Neural progenitor cell (in vitro differentiated cells): ENCODE measurements around the gene PRPSAP1. TPM values are rescaled to one million over a fixed set of nuclear protein-coding genes. Genes with fewer than 3 reads are reported as not detected.

ENCODE experiments used
- DNase-seq: peaks from one replicate; pipeline ENCODE4 v3.0.0-alpha.2; 2016; ENCODE audit warnings: low spot score
- H2AFZ ChIP-seq: fragments of 200-600 bp; sonication (generic); replicated peaks from 2 replicates; pipeline ENCODE4 v1.6.1; 2016; ENCODE audit warnings: antibody characterized with exemption
- H3F3A ChIP-seq: fragments of 200-600 bp; sonication (generic); 2 replicates; pipeline ENCODE4 v1.6.1; 2016; ENCODE audit warnings: antibody characterized with exemption, low read depth
- H3K27ac ChIP-seq: fragments of 200-600 bp; sonication (generic); 2 replicates; pipeline ENCODE4 v1.5.1; 2016; ENCODE audit warnings: mild to moderate bottlenecking
- H3K27me3 ChIP-seq: fragments of 200-600 bp; sonication (generic); 2 replicates; pipeline ENCODE4 v1.6.1; 2016; ENCODE audit warnings: mild to moderate bottlenecking, moderate library complexity
- H3K36me3 ChIP-seq: fragments of 200-600 bp; sonication (generic); 2 replicates; pipeline ENCODE4 v1.5.1; 2016
- H3K4me1 ChIP-seq: fragments of 200-600 bp; sonication (generic); 2 replicates; pipeline ENCODE4 v1.6.1; 2016; ENCODE audit warnings: mixed run types
- H3K4me2 ChIP-seq: fragments of 200-600 bp; sonication (generic); 2 replicates; pipeline ENCODE4 v1.6.1; 2016
- H3K4me3 ChIP-seq: fragments of 200-600 bp; sonication (generic); 2 replicates; pipeline ENCODE4 v1.5.1; 2016
- H3K79me2 ChIP-seq: fragments of 200-600 bp; sonication (generic); 2 replicates; pipeline ENCODE4 v1.6.1; 2016; ENCODE audit warnings: low read depth
- H3K9ac ChIP-seq: fragments of 200-600 bp; sonication (generic); 2 replicates; pipeline ENCODE4 v1.6.1; 2016
- H3K9me3 ChIP-seq: fragments of 200-600 bp; sonication (generic); 2 replicates; pipeline ENCODE4 v1.5.1; 2016; ENCODE audit warnings: low read depth
- H4K20me1 ChIP-seq: fragments of 200-600 bp; sonication (generic); 2 replicates; pipeline ENCODE4 v1.6.1; 2016; ENCODE audit warnings: low read depth
- H3K27ac Mint-ChIP-seq: 3 replicates; pipeline ENCODE4 v1.8.0; 2021; ENCODE audit warnings: mixed read lengths
- H3K27me3 Mint-ChIP-seq: 2 replicates; pipeline ENCODE4 v1.8.0; 2022; ENCODE audit warnings: low read depth, mild to moderate bottlenecking, inconsistent platforms, moderate library complexity, mixed read lengths; ENCODE audit not compliant: insufficient read depth
- H3K36me3 Mint-ChIP-seq: 3 replicates; pipeline ENCODE4 v1.8.0; 2021; ENCODE audit warnings: mixed read lengths
- H3K4me1 Mint-ChIP-seq: 3 replicates; pipeline ENCODE4 v1.8.0; 2021; ENCODE audit warnings: mixed read lengths
- H3K4me3 Mint-ChIP-seq: 3 replicates; pipeline ENCODE4 v1.8.0; 2021; ENCODE audit warnings: mild to moderate bottlenecking, moderate library complexity, mixed read lengths
- H3K9me3 Mint-ChIP-seq: 3 replicates; pipeline ENCODE4 v1.8.0; 2020; ENCODE audit warnings: mixed read lengths
- CTCF ChIP-seq: fragments of 200-600 bp; sonication (generic); IDR thresholded peaks from 2 replicates; pipeline ENCODE4 v1.5.1; 2017; ENCODE audit warnings: antibody characterized with exemption, mild to moderate bottlenecking
- EZH2 ChIP-seq: fragments of 200-600 bp; sonication (generic); IDR thresholded peaks from 2 replicates; pipeline ENCODE4 v1.6.1; 2017; ENCODE audit warnings: antibody characterized with exemption, mild to moderate bottlenecking, moderate library complexity
- EZH2phosphoT487 ChIP-seq: fragments of 200-600 bp; sonication (generic); IDR thresholded peaks from 2 replicates; pipeline ENCODE4 v1.6.1; 2017; ENCODE audit warnings: antibody characterized with exemption
- total RNA-seq: library from RNA; depleted of rRNA; stranded (reverse); fragments of >200 nt; gene quantifications from 2 replicates; pipeline ENCODE4 v1.2.3, GENCODE V29; 2015; ENCODE audit warnings: low replicate concordance

The PRPSAP1 gene
- total RNA-seq, 1 donor from 2014 or later = 89.7 TPM

- Histone ChIP-seq H3K9me3 (no peaks in the 10 kb centered on the region), H3K36me3 (no peaks in the 10 kb centered on the region), H3F3A (peaks cover 44% of the 10 kb centered on the region), H3K9ac (no peak overlapping the region), H3K4me3 (peak overlapping the region; percentile 67), H2AFZ (no peak overlapping the region), H4K20me1 (peaks cover 14% of the 10 kb centered on the region), H3K27me3 (peaks cover 49% of the 10 kb centered on the region), H3K79me2 (no peaks in the 10 kb centered on the region), H3K27ac (no peak overlapping the region), H3K4me2 (peak overlapping the region; percentile 82), H3K4me1 (peaks cover 16% of the 10 kb centered on the region)
- peak overlapping the region; percentile 83 for H3K4me3 Mint-ChIP-seq
- H3K36me3 Mint-ChIP-seq = peaks cover 6% of the 10 kb centered on the region
- TF ChIP-seq EZH2 (no peak), EZH2phosphoT487 (no peak), CTCF (peak; percentile 79)
- peak; percentile 84 for DNase-seq
- H3K27ac Mint-ChIP-seq = peak overlapping the region; percentile 18
- peaks cover 10% of the 10 kb centered on the region for H3K27me3 Mint-ChIP-seq
- H3K9me3 Mint-ChIP-seq = no peaks in the 10 kb centered on the region
- H3K4me1 Mint-ChIP-seq = peaks cover 36% of the 10 kb centered on the region
These were observed 32.4 kb upstream of the PRPSAP1 start for GRCh38 chr17:76385892-76386786.

GRCh38 chr17:76384987-76385891 is 31.5 kb upstream of the PRPSAP1 start:
- Mint-ChIP-seq H3K9me3 (no peaks in the 10 kb centered on the region), H3K27ac (no peak overlapping the region), H3K27me3 (peaks cover 13% of the 10 kb centered on the region), H3K36me3 (peaks cover 5% of the 10 kb centered on the region), H3K4me1 (peaks cover 43% of the 10 kb centered on the region), H3K4me3 (peak overlapping the region; percentile 83)
- Histone ChIP-seq H3F3A (peaks cover 48% of the 10 kb centered on the region), H3K9ac (no peak overlapping the region), H3K4me3 (peak overlapping the region; percentile 67), H3K27me3 (peaks cover 49% of the 10 kb centered on the region), H3K4me2 (peak overlapping the region; percentile 82), H3K27ac (no peak overlapping the region), H3K79me2 (no peaks in the 10 kb centered on the region), H3K4me1 (peaks cover 22% of the 10 kb centered on the region), H3K9me3 (no peaks in the 10 kb centered on the region), H3K36me3 (no peaks in the 10 kb centered on the region), H4K20me1 (peaks cover 14% of the 10 kb centered on the region), H2AFZ (peak overlapping the region; percentile 75)
- peak; percentile 98 for TF ChIP-seq EZH2
- TF ChIP-seq EZH2phosphoT487 = peak; percentile 86
- TF ChIP-seq CTCF = no peak
- peak; percentile 47 for DNase-seq

- Histone ChIP-seq H3K27ac (no peak within 1 kb of the TSS), H3K4me2 (peak within 1 kb of the TSS; percentile 82), H3K4me3 (peak within 1 kb of the TSS; percentile 67), H3K36me3 (no peaks in the 10 kb centered on the region), H3K27me3 (peaks cover 49% of the 10 kb centered on the region), H3K9me3 (no peaks in the 10 kb centered on the region), H3K4me1 (peaks cover 22% of the 10 kb centered on the region), H3K79me2 (no peaks in the 10 kb centered on the region), H4K20me1 (peaks cover 7% of the 10 kb centered on the region), H2AFZ (peak within 1 kb of the TSS; percentile 81), H3F3A (peaks cover 52% of the 10 kb centered on the region), H3K9ac (no peak within 1 kb of the TSS)
- peaks cover 13% of the 10 kb centered on the region for H3K27me3 Mint-ChIP-seq
- peak within 1 kb of the TSS; percentile 99 for H3K4me3 Mint-ChIP-seq
- H3K36me3 Mint-ChIP-seq = peaks cover 7% of the 10 kb centered on the region
- no peak for TF ChIP-seq EZH2
- TF ChIP-seq CTCF = no peak
- TF ChIP-seq EZH2phosphoT487 = no peak
- peak; percentile 90 for DNase-seq
- peak within 1 kb of the TSS; percentile 97 for H3K27ac Mint-ChIP-seq
- H3K4me1 Mint-ChIP-seq = peaks cover 40% of the 10 kb centered on the region
- H3K9me3 Mint-ChIP-seq = no peaks in the 10 kb centered on the region
These were observed 30.7 kb upstream of the PRPSAP1 start, which contains the start of gene SPHK1 for GRCh38 chr17:76384222-76384986. Gene SPHK1 (plus strand): TSS chr17:76384609. CDS start chr17:76385645, 1,036 bp downstream.
